MCF 10A (cell line): ENCODE results near the gene IL17C. TPM values are rescaled to one million over a fixed set of nuclear protein-coding genes. Genes with fewer than 3 reads are reported as not detected.

Experiments used
- BruUV-seq: library from RNA; stranded (reverse); fragments of 400-500 nt; replicated peaks from 2 replicates; lab custom pipeline; 2021; lab: Mats Ljungman, UMichigan
- CTCF ChIA-PET: fragments of 300-600 bp; sonication (Branson Sonifier 250); formaldehyde crosslinking; extraction: SDS; loops from one replicate; lab custom pipeline; 2021; ENCODE audit warnings: antibody characterized with exemption, inconsistent platforms; lab: Yijun Ruan, JAX
- POLR2A ChIA-PET: fragments of 300-600, 350-650 bp; sonication (Branson Sonifier 250); formaldehyde crosslinking; extraction: SDS; loops from one replicate; lab custom pipeline; 2020; ENCODE audit warnings: antibody characterized with exemption, inconsistent platforms; lab: Yijun Ruan, JAX
- DNase-seq: peaks from one replicate; pipeline ENCODE4 v3.0.0-alpha.2; 2018; ENCODE audit not compliant: unreplicated experiment
- H3K27ac Mint-ChIP-seq: one replicate; pipeline ENCODE4 v1.8.0; 2022; ENCODE audit warnings: mild to moderate bottlenecking, low read depth, mixed read lengths; ENCODE audit not compliant: unreplicated experiment
- H3K27me3 Mint-ChIP-seq: one replicate; pipeline ENCODE4 v1.8.0; 2022; ENCODE audit warnings: mixed read lengths; ENCODE audit not compliant: insufficient read depth, unreplicated experiment
- H3K36me3 Mint-ChIP-seq: one replicate; pipeline ENCODE4 v1.8.0; 2022; ENCODE audit warnings: mild to moderate bottlenecking, moderate library complexity, mixed read lengths; ENCODE audit not compliant: insufficient read depth, unreplicated experiment
- H3K4me1 Mint-ChIP-seq: one replicate; pipeline ENCODE4 v1.8.0; 2022; ENCODE audit warnings: mixed read lengths; ENCODE audit not compliant: insufficient read depth, unreplicated experiment
- H3K4me3 Mint-ChIP-seq: one replicate; pipeline ENCODE4 v1.8.0; 2022; ENCODE audit warnings: mild to moderate bottlenecking, moderate library complexity, mixed read lengths; ENCODE audit not compliant: unreplicated experiment
- H3K9me3 Mint-ChIP-seq: one replicate; pipeline ENCODE4 v1.8.0; 2022; ENCODE audit warnings: mixed read lengths; ENCODE audit not compliant: unreplicated experiment
- intact Hi-C: fragments of 100-400 bp; cut with micrococcal nuclease; formaldehyde crosslinking; loops from 2 replicates; pipeline ENCODE4 v1.14.1; 2022
- total RNA-seq: library from RNA; stranded (reverse); gene quantifications from 2 replicates; pipeline ENCODE4 v1.2.3, GENCODE V29; 2022
- TF ChIP-seq, protein P1 (sequence below): fragments of 200-600 bp; IDR thresholded peaks from one replicate; pipeline ENCODE4 v1.8.0; 2022; ENCODE audit warnings: antibody characterized with exemption, mild to moderate bottlenecking; ENCODE audit not compliant: unreplicated experiment

Gene IL17C
- total RNA-seq, 1 experiment from 2014 or later, result not detected

GRCh38 chr16:88593061-88593460, 45.3 kb upstream of the IL17C start:
- Mint-ChIP-seq H3K27ac (no peak overlapping the region), H3K4me3 (no peak overlapping the region), H3K9me3 (no peaks in the 10 kb centered on the region), H3K36me3 (peaks cover 70% of the 10 kb centered on the region), H3K27me3 (no peaks in the 10 kb centered on the region), H3K4me1 (no peaks in the 10 kb centered on the region)
- TF ChIP-seq, protein P1, sequence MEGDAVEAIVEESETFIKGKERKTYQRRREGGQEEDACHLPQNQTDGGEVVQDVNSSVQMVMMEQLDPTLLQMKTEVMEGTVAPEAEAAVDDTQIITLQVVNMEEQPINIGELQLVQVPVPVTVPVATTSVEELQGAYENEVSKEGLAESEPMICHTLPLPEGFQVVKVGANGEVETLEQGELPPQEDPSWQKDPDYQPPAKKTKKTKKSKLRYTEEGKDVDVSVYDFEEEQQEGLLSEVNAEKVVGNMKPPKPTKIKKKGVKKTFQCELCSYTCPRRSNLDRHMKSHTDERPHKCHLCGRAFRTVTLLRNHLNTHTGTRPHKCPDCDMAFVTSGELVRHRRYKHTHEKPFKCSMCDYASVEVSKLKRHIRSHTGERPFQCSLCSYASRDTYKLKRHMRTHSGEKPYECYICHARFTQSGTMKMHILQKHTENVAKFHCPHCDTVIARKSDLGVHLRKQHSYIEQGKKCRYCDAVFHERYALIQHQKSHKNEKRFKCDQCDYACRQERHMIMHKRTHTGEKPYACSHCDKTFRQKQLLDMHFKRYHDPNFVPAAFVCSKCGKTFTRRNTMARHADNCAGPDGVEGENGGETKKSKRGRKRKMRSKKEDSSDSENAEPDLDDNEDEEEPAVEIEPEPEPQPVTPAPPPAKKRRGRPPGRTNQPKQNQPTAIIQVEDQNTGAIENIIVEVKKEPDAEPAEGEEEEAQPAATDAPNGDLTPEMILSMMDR, result no peak
- ChIA-PET POLR2A (interaction anchor here (0.6 kb wide), 1 partner anchor 490 kb away, joined by 3 read pairs; no protein-coding TSS in a partner anchor), CTCF (no interaction called here)
- DNase-seq, result no peak
- intact Hi-C loops, result no loop called here
- no TSS peak for BruUV-seq

GRCh38 chr16:88593489-88593888, 44.9 kb upstream of the IL17C start:
- Mint-ChIP-seq H3K27ac (no peak overlapping the region), H3K27me3 (no peaks in the 10 kb centered on the region), H3K36me3 (peaks cover 72% of the 10 kb centered on the region), H3K9me3 (no peaks in the 10 kb centered on the region), H3K4me1 (no peaks in the 10 kb centered on the region), H3K4me3 (no peak overlapping the region)
- intact Hi-C loops, result no loop called here
- no peak for DNase-seq
- ChIA-PET CTCF (no interaction called here), POLR2A (interaction anchor here (0.6 to 0.7 kb wide), 2 partner anchors 9 to 489 kb away, joined by 3 read pairs; no protein-coding TSS in a partner anchor)
- TF ChIP-seq, protein P1, result no peak
- no TSS peak for BruUV-seq

- peaks cover 72% of the 10 kb centered on the region for H3K36me3 Mint-ChIP-seq
- no peaks in the 10 kb centered on the region for H3K9me3 Mint-ChIP-seq
- no TSS peak for BruUV-seq
- CTCF ChIA-PET, result no interaction called here
- no peaks in the 10 kb centered on the region for H3K27me3 Mint-ChIP-seq
- DNase-seq, result no peak
- POLR2A ChIA-PET, result interaction anchor here (0.7 kb wide), 1 partner anchor 8 kb away, joined by 3 read pairs; no protein-coding TSS in a partner anchor
- no peaks in the 10 kb centered on the region for H3K4me1 Mint-ChIP-seq
- no peak overlapping the region for H3K4me3 Mint-ChIP-seq
- TF ChIP-seq, protein P1, result no peak
- intact Hi-C loops, result no loop called here
- no peak overlapping the region for H3K27ac Mint-ChIP-seq
These were observed 44.5 kb upstream of the IL17C start for GRCh38 chr16:88593910-88594309.

- H3K9me3 Mint-ChIP-seq, result no peaks in the 10 kb centered on the region
- TF ChIP-seq, protein P1, result no peak
- H3K27me3 Mint-ChIP-seq, result no peaks in the 10 kb centered on the region
- BruUV-seq, result no TSS peak
- H3K27ac Mint-ChIP-seq, result no peak overlapping the region
- peaks cover 72% of the 10 kb centered on the region for H3K36me3 Mint-ChIP-seq
- CTCF ChIA-PET, result no interaction called here
- no peaks in the 10 kb centered on the region for H3K4me1 Mint-ChIP-seq
- intact Hi-C loops, result no loop called here
- H3K4me3 Mint-ChIP-seq, result no peak overlapping the region
- no peak for DNase-seq
- POLR2A ChIA-PET, result interaction anchor here (0.7 kb wide), 1 partner anchor 24 kb away, joined by 4 read pairs; no protein-coding TSS in a partner anchor
These were observed 43.3 kb upstream of the IL17C start for GRCh38 chr16:88595101-88595500.
